BE2C (cell line): Measurements from ENCODE around the gene TMEM187.

ENCODE experiments used
- DNase-seq: peaks from one replicate; pipeline ENCODE4 v3.0.0-alpha.2; 2020
- H3K27me3 ChIP-seq: fragments of 250-450 bp; sonication (Bioruptor Pico); 2 replicates; pipeline ENCODE4 v1.5.1; 2020; ENCODE audit warnings: mild to moderate bottlenecking
- H3K36me3 ChIP-seq: fragments of 250-450 bp; sonication (Bioruptor Pico); 2 replicates; pipeline ENCODE4 v1.5.1; 2020; ENCODE audit warnings: mild to moderate bottlenecking
- H3K4me1 ChIP-seq: fragments of 250-450 bp; sonication (Bioruptor Pico); 2 replicates; pipeline ENCODE4 v1.5.1; 2020
- H3K4me3 ChIP-seq: 2 replicates; pipeline ENCODE4 v1.5.1; 2011; ENCODE audit warnings: low read depth, low read length
- H3K9me3 ChIP-seq: fragments of 250-450 bp; sonication (Bioruptor Pico); 2 replicates; pipeline ENCODE4 v1.5.1; 2020
- CTCF ChIP-seq: IDR thresholded peaks from 2 replicates; pipeline ENCODE4 v1.5.1; 2012; ENCODE audit warnings: mild to moderate bottlenecking, low read depth, low read length

Gene TMEM187

GRCh38 chrX:153968255-153968654 is 4.3 kb upstream of the TMEM187 start:
- peaks cover 49% of the 10 kb centered on the region for H3K36me3 ChIP-seq
- H3K9me3 ChIP-seq = no peaks in the 10 kb centered on the region
- H3K4me3 ChIP-seq = peak overlapping the region; percentile 93
- no peak for TF ChIP-seq CTCF
- peak; percentile 0 for DNase-seq
- H3K27me3 ChIP-seq = no peaks in the 10 kb centered on the region
- H3K4me1 ChIP-seq = peaks cover 3% of the 10 kb centered on the region; the same call in 1 of the 2 replicates

GRCh38 chrX:153968754-153969124 is 3.8 kb upstream of the TMEM187 start:
- peak; percentile 55 for DNase-seq

GRCh38 chrX:153969125-153969903 is 3.2 kb upstream of the TMEM187 start:
- DNase-seq = peak; percentile 42
- peak; percentile 12; the same call in 1 of the 2 replicates for TF ChIP-seq CTCF

More at GRCh38 chrX:153968754-153969124, 3.8 kb upstream of the TMEM187 start:
- TF ChIP-seq CTCF = 0 out of 2 replicates have a peak, but pooled peaks have one; percentile 10
- H3K9me3 ChIP-seq = no peaks in the 10 kb centered on the region
- H3K4me1 ChIP-seq = peaks cover 3% of the 10 kb centered on the region
- H3K27me3 ChIP-seq = no peaks in the 10 kb centered on the region
- H3K36me3 ChIP-seq = peaks cover 44% of the 10 kb centered on the region
- H3K4me3 ChIP-seq = peak overlapping the region; percentile 93

GRCh38 chrX:153969904-153970356 is 2.6 kb upstream of the TMEM187 start:
- H3K27me3 ChIP-seq = no peaks in the 10 kb centered on the region
- H3K9me3 ChIP-seq = no peaks in the 10 kb centered on the region
- no peak for TF ChIP-seq CTCF
- H3K4me1 ChIP-seq = peaks cover 10% of the 10 kb centered on the region
- DNase-seq = no peak
- H3K36me3 ChIP-seq = peaks cover 33% of the 10 kb centered on the region
- H3K4me3 ChIP-seq = peak overlapping the region; percentile 93

More at GRCh38 chrX:153969125-153969903, 3.2 kb upstream of the TMEM187 start:
- no peaks in the 10 kb centered on the region for H3K9me3 ChIP-seq
- peaks cover 38% of the 10 kb centered on the region for H3K36me3 ChIP-seq
- H3K4me3 ChIP-seq = peak overlapping the region; percentile 93
- no peaks in the 10 kb centered on the region for H3K27me3 ChIP-seq
- peaks cover 9% of the 10 kb centered on the region for H3K4me1 ChIP-seq

- peak; percentile 59 for DNase-seq
- no peaks in the 10 kb centered on the region for H3K27me3 ChIP-seq
- TF ChIP-seq CTCF = no peak
Measured at GRCh38 chrX:153970357-153971123, 2.0 kb upstream of the TMEM187 start.

More at GRCh38 chrX:153970357-153971123, 2.0 kb upstream of the TMEM187 start:
- no peaks in the 10 kb centered on the region for H3K9me3 ChIP-seq
- H3K4me3 ChIP-seq = peak overlapping the region; percentile 93
- peaks cover 10% of the 10 kb centered on the region for H3K4me1 ChIP-seq
- peaks cover 30% of the 10 kb centered on the region for H3K36me3 ChIP-seq
